ENCODE data around the gene SMIM23.
A peak's percentile ranks its signal among the peaks of the same experiment; 100 is the strongest.
"Not testable (repeated sequence)": the region's sequence is repeated elsewhere in the genome, so short reads cannot be mapped to it uniquely, and the experiment has no call there.

SMIM23 gene

GRCh38 chr5:171774418-171774817 is 11.2 kb upstream of the SMIM23 start:
- DNase-seq (ENCODE audit: low read depth), result no peak

GRCh38 chr5:171776213-171776612 is 9.4 kb upstream of the SMIM23 start:
- DNase-seq (ENCODE audit: low read depth), result no peak

- no peak for DNase-seq (ENCODE audit: low read depth)
Observed at GRCh38 chr5:171776770-171777759, 8.6 kb upstream of the SMIM23 start.

- DNase-seq (ENCODE audit: low read depth), result not testable (repeated sequence)
Observed at GRCh38 chr5:171781744-171782143, 3.9 kb upstream of the SMIM23 start.

- no peak for DNase-seq (ENCODE audit: low read depth)
Observed at GRCh38 chr5:171782332-171782966, 3.2 kb upstream of the SMIM23 start.

- DNase-seq (ENCODE audit: low read depth), result peak; percentile 6
Observed at GRCh38 chr5:171783051-171783450, 2.6 kb upstream of the SMIM23 start.

- DNase-seq (ENCODE audit: low read depth), result no peak
Observed at GRCh38 chr5:171789353-171789752, 3.7 kb downstream of the SMIM23 start.

- DNase-seq (ENCODE audit: low read depth), result no peak
Observed at GRCh38 chr5:171790408-171790807, 4.8 kb downstream of the SMIM23 start.

- DNase-seq (ENCODE audit: low read depth), result no peak
Observed at GRCh38 chr5:171794470-171794960, 8.9 kb downstream of the SMIM23 start.

- no peak for DNase-seq (ENCODE audit: low read depth)
Observed at GRCh38 chr5:171795381-171795780, 9.8 kb downstream of the SMIM23 start.

- no peak for DNase-seq (ENCODE audit: low read depth)
Observed at GRCh38 chr5:171796436-171796835, 10.8 kb downstream of the SMIM23 start.

GRCh38 chr5:171797543-171797942 is 11.9 kb downstream of the SMIM23 start:
- DNase-seq (ENCODE audit: low read depth), result no peak

GRCh38 chr5:171798418-171798817 is 12.8 kb downstream of the SMIM23 start:
- no peak for DNase-seq (ENCODE audit: low read depth)

GRCh38 chr5:171801839-171802238 is 16.2 kb downstream of the SMIM23 start:
- DNase-seq (ENCODE audit: low read depth), result no peak

GRCh38 chr5:171805746-171806145 is 20.1 kb downstream of the SMIM23 start:
- DNase-seq (ENCODE audit: low read depth), result no peak

GRCh38 chr5:171806976-171807747 is 21.5 kb downstream of the SMIM23 start:
- DNase-seq (ENCODE audit: low read depth), result no peak

GRCh38 chr5:171808453-171808852 is 22.8 kb downstream of the SMIM23 start:
- no peak for DNase-seq (ENCODE audit: low read depth)

GRCh38 chr5:171808951-171809350 is 23.3 kb downstream of the SMIM23 start:
- DNase-seq (ENCODE audit: low read depth), result peak; percentile 3

GRCh38 chr5:171810227-171810626 is 24.6 kb downstream of the SMIM23 start:
- DNase-seq (ENCODE audit: low read depth), result no peak

GRCh38 chr5:171813270-171813669 is 27.7 kb downstream of the SMIM23 start:
- DNase-seq (ENCODE audit: low read depth), result no peak

GRCh38 chr5:171813813-171814490 is 28.3 kb downstream of the SMIM23 start:
- no peak for DNase-seq (ENCODE audit: low read depth)

- DNase-seq (ENCODE audit: low read depth), result no peak
Observed at GRCh38 chr5:171816666-171817065, 31.0 kb downstream of the SMIM23 start.

All from HS-5 (cell line).